ENCODE data around the gene GOLGA8B. TPM values are rescaled to one million over a fixed set of nuclear protein-coding genes. Genes with fewer than 3 reads are reported as not detected.
"Not testable (repeated sequence)": the region's sequence is repeated elsewhere in the genome, so short reads cannot be mapped to it uniquely, and the experiment has no call there.

GOLGA8B gene
- total RNA-seq, 3 donors from 2014 or later (not counting 1 experiment from before 2014, with no cell fraction given): 156 to 239 (median 183) TPM

GRCh38 chr15:34597316-34597715, 13.9 kb upstream of the GOLGA8B start:
- Histone ChIP-seq H3K9me3 (ENCODE audit: control insufficient read depth, insufficient read depth, low read length) (no peaks in the 10 kb centered on the region), H3K4me3 (ENCODE audit: low read length) (no peak overlapping the region), H3K27me3 (ENCODE audit: control insufficient read depth, insufficient read depth, low read length) (no peaks in the 10 kb centered on the region), H3K27ac (ENCODE audit: low read length) (no peak overlapping the region), H3K4me1 (ENCODE audit: control insufficient read depth, insufficient read depth, low read length) (no peaks in the 10 kb centered on the region), H3K36me3 (ENCODE audit: control insufficient read depth, insufficient read depth, low read length) (no peaks in the 10 kb centered on the region)
- TF ChIP-seq CTCF (IDR thresholded peaks at IDR 0.05): no peak
- no peaks in the 10 kb centered on the region for H3K36me3 Mint-ChIP-seq
- DNase-seq (no peak), ATAC-seq (no peak)
- H3K27ac Mint-ChIP-seq: no peak overlapping the region
- intact Hi-C loops (cut with micrococcal nuclease): no loop called here
- H3K9me3 Mint-ChIP-seq: no peaks in the 10 kb centered on the region
- H3K4me1 Mint-ChIP-seq: no peaks in the 10 kb centered on the region
- no peak overlapping the region for H3K4me3 Mint-ChIP-seq
- peaks cover 12 to 18% of the 10 kb centered on the region in 2 donors for H3K27me3 Mint-ChIP-seq (ENCODE audit: low read depth in 2 of 2)

- WGBS (ENCODE audit: insufficient coverage): 23% methylated on average over 3 of the region's 3 CpGs
- H3K27me3 Mint-ChIP-seq (ENCODE audit: low read depth in 2 of 2): peaks cover 0 to 17% of the 10 kb centered on the region in 2 donors
- no peak for ATAC-seq
Measured at GRCh38 chr15:34594361-34594760, 10.9 kb upstream of the GOLGA8B start.

GRCh38 chr15:34591306-34591705, 7.9 kb upstream of the GOLGA8B start:
- Histone ChIP-seq H3K27ac (ENCODE audit: low read length) (no peak overlapping the region), H3K27me3 (ENCODE audit: control insufficient read depth, insufficient read depth, low read length) (no peaks in the 10 kb centered on the region), H3K36me3 (ENCODE audit: control insufficient read depth, insufficient read depth, low read length) (no peaks in the 10 kb centered on the region), H3K4me3 (ENCODE audit: low read length) (no peak overlapping the region), H3K9me3 (ENCODE audit: control insufficient read depth, insufficient read depth, low read length) (no peaks in the 10 kb centered on the region), H3K4me1 (ENCODE audit: control insufficient read depth, insufficient read depth, low read length) (peaks cover 3% of the 10 kb centered on the region)
- TF ChIP-seq CTCF (IDR thresholded peaks at IDR 0.05): no peak
- intact Hi-C loops (cut with micrococcal nuclease): no loop called here
- peaks cover 5% of the 10 kb centered on the region in 2 donors for H3K4me1 Mint-ChIP-seq
- H3K27me3 Mint-ChIP-seq (ENCODE audit: low read depth in 2 of 2): peaks cover 7 to 14% of the 10 kb centered on the region in 2 donors
- no peaks in the 10 kb centered on the region for H3K9me3 Mint-ChIP-seq
- no peaks in the 10 kb centered on the region for H3K36me3 Mint-ChIP-seq
- ATAC-seq: no peak
- 71% methylated on average over 5 of the region's 5 CpGs for WGBS (ENCODE audit: insufficient coverage)
- no peak for DNase-seq
- H3K27ac Mint-ChIP-seq: no peak overlapping the region
- H3K4me3 Mint-ChIP-seq: no peak overlapping the region

More at GRCh38 chr15:34594361-34594760, 10.9 kb upstream of the GOLGA8B start:
- Histone ChIP-seq H3K27ac (ENCODE audit: low read length) (no peak overlapping the region), H3K4me3 (ENCODE audit: low read length) (no peak overlapping the region), H3K4me1 (ENCODE audit: control insufficient read depth, insufficient read depth, low read length) (no peaks in the 10 kb centered on the region), H3K9me3 (ENCODE audit: control insufficient read depth, insufficient read depth, low read length) (no peaks in the 10 kb centered on the region), H3K27me3 (ENCODE audit: control insufficient read depth, insufficient read depth, low read length) (no peaks in the 10 kb centered on the region), H3K36me3 (ENCODE audit: control insufficient read depth, insufficient read depth, low read length) (no peaks in the 10 kb centered on the region)
- DNase-seq: no peak
- TF ChIP-seq CTCF (IDR thresholded peaks at IDR 0.05): no peak
- Mint-ChIP-seq H3K9me3 (no peaks in the 10 kb centered on the region), H3K36me3 (no peaks in the 10 kb centered on the region), H3K4me1 (no peaks in the 10 kb centered on the region), H3K27ac (no peak overlapping the region), H3K4me3 (no peak overlapping the region)
- intact Hi-C loops (cut with micrococcal nuclease): no loop called here

GRCh38 chr15:34588046-34588674, 4.7 kb upstream of the GOLGA8B start:
- Histone ChIP-seq H3K9me3 (ENCODE audit: control insufficient read depth, insufficient read depth, low read length) (no peaks in the 10 kb centered on the region), H3K4me3 (ENCODE audit: low read length) (no peak overlapping the region), H3K36me3 (ENCODE audit: control insufficient read depth, insufficient read depth, low read length) (no peaks in the 10 kb centered on the region), H3K4me1 (ENCODE audit: control insufficient read depth, insufficient read depth, low read length) (peaks cover 10% of the 10 kb centered on the region), H3K27me3 (ENCODE audit: control insufficient read depth, insufficient read depth, low read length) (peaks cover 4% of the 10 kb centered on the region), H3K27ac (ENCODE audit: low read length) (no peak overlapping the region)
- peak overlapping the region; percentile 45 for H3K4me3 Mint-ChIP-seq
- H3K36me3 Mint-ChIP-seq: no peaks in the 10 kb centered on the region
- peak; percentile 84 for TF ChIP-seq CTCF (IDR thresholded peaks at IDR 0.05)
- 30% methylated on average over 7 of the region's 10 CpGs for WGBS (ENCODE audit: insufficient coverage)
- H3K27me3 Mint-ChIP-seq (ENCODE audit: low read depth in 2 of 2): peaks cover 7 to 18% of the 10 kb centered on the region in 2 donors
- intact Hi-C loops (cut with micrococcal nuclease): loop anchor here (1.0 kb wide), 1 partner anchor 347 kb away; no protein-coding TSS in a partner anchor
- ATAC-seq (peak; percentile 65 to 80 (median 65)), DNase-seq (peak; percentile 40 to 81)
- H3K27ac Mint-ChIP-seq: no peak overlapping the region
- H3K9me3 Mint-ChIP-seq: no peaks in the 10 kb centered on the region
- peaks cover 5 to 10% of the 10 kb centered on the region in 2 donors for H3K4me1 Mint-ChIP-seq

- H3K4me3 Mint-ChIP-seq; H3K4me3 ChIP-seq (ENCODE audit: low read length); intact Hi-C loops (cut with micrococcal nuclease); H3K36me3 ChIP-seq (ENCODE audit: control insufficient read depth, insufficient read depth, low read length); H3K27ac Mint-ChIP-seq; H3K36me3 Mint-ChIP-seq; H3K9me3 ChIP-seq (ENCODE audit: control insufficient read depth, insufficient read depth, low read length); H3K9me3 Mint-ChIP-seq; DNase-seq; ATAC-seq; H3K27me3 ChIP-seq (ENCODE audit: control insufficient read depth, insufficient read depth, low read length); H3K27ac ChIP-seq (ENCODE audit: low read length): not testable (repeated sequence)
- H3K4me1 Mint-ChIP-seq: peaks cover 20 to 26% of the 10 kb centered on the region in 2 donors
- 77% methylated on average over 3 of the region's 4 CpGs for WGBS (ENCODE audit: insufficient coverage)
- H3K27me3 Mint-ChIP-seq (ENCODE audit: low read depth in 2 of 2): peaks cover 7 to 15% of the 10 kb centered on the region in 2 donors
- H3K4me1 ChIP-seq (ENCODE audit: control insufficient read depth, insufficient read depth, low read length): peaks cover 21% of the 10 kb centered on the region
Measured at GRCh38 chr15:34585966-34586365, 2.5 kb upstream of the GOLGA8B start.
